Astrocyte of the cerebellum (primary cell): Measurements from ENCODE around the gene TMEM59.
"Not testable (repeated sequence)": the region's sequence is repeated elsewhere in the genome, so short reads cannot be mapped to it uniquely, and the experiment has no call there.

Source experiments
- DNase-seq: peaks from one replicate; pipeline ENCODE4 v3.0.0-alpha.2; 2011; ENCODE audit warnings: low read depth
- H3K4me3 ChIP-seq: 2 replicates; pipeline ENCODE4 v1.5.1; 2011; ENCODE audit warnings: mild to moderate bottlenecking, low read depth, low read length, moderate library complexity
- in situ Hi-C: cut with HindIII; loops from 2 replicates; pipeline ENCODE4 v1.10.0; 2017; ENCODE audit warnings: low sequenced_read_pairs
- TF ChIP-seq, protein P1 (sequence below): IDR thresholded peaks from 2 replicates; pipeline ENCODE4 v1.5.1; 2012; ENCODE audit warnings: low read length, low read depth, moderate library complexity, mild to moderate bottlenecking; ENCODE audit errors: missing control alignments

Gene TMEM59

DNA sequence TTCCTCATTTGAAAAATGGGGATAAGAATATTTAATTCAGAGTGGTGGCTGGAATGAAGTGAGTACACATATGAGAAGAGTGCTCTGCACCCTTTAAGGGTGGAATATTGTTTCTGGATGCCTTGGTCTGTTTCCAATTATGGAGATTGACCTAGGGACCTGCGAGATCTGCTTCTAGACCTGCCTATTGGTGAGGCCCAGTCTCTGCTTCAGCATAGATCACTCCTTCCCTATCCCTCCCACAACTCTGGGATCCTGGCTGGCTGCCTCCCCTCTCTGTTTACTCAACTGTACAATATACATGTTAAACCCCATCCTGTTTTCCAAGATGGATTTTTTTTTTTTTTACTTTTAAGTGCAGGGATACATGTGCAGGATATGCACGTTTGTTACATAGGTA lies 28.6 kb downstream of the TMEM59 start:
- TF ChIP-seq, protein P1, sequence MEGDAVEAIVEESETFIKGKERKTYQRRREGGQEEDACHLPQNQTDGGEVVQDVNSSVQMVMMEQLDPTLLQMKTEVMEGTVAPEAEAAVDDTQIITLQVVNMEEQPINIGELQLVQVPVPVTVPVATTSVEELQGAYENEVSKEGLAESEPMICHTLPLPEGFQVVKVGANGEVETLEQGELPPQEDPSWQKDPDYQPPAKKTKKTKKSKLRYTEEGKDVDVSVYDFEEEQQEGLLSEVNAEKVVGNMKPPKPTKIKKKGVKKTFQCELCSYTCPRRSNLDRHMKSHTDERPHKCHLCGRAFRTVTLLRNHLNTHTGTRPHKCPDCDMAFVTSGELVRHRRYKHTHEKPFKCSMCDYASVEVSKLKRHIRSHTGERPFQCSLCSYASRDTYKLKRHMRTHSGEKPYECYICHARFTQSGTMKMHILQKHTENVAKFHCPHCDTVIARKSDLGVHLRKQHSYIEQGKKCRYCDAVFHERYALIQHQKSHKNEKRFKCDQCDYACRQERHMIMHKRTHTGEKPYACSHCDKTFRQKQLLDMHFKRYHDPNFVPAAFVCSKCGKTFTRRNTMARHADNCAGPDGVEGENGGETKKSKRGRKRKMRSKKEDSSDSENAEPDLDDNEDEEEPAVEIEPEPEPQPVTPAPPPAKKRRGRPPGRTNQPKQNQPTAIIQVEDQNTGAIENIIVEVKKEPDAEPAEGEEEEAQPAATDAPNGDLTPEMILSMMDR: no peak
- no peak overlapping the region for H3K4me3 ChIP-seq
- in situ Hi-C loops: no loop called here
- DNase-seq: no peak

DNA sequence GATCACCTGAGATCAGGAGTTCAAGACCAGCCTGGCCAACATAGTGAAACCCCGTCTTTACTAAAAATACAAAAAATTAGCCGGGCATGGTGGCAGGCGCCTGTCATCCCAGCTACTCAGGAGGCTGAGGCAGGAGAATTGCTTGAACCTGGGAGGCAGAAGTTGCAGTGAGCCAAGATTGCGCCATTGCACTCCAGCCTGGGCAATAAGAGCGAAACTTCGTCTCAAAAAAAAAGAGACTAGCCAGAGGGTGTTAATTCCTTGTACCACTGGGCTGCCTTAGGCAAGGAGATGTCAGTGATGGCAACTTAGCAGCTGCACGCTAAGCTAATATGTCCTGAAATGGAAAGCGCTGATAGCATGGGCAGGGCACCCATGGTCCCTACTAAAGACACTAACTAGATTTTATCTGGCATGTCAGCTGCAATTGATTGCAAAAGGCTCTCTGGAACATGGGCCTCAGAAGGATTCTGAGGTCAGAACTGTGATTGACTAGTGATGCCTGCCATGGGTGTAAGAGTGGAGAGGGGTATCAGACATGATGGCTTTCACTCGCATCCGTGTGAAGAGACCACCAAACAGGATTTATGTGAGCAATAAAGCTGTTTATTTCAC lies 33.3 kb downstream of the TMEM59 start:
- DNase-seq, in situ Hi-C loops: not testable (repeated sequence)

DNA sequence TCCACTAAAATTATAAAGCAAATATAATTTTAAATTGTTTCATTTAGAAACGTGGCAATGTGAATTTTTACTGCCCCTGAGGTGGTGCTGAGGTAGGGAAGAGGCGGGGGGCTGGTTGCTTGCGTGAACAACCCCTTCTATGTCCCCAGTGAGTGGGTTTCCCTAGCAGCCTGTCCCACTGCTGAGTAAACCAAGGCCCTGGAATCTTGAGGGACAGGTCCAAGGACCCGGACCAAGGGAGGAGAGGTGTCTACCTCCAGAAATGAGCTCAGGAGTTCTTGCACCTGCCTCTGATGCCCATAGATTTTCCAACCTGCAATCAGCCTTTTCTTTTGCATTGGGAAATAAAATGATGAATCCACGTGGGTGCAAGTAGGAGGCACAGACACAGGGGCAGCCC lies 34.4 kb downstream of the TMEM59 start:
- TF ChIP-seq, protein P1: no peak
- in situ Hi-C loops: no loop called here
- DNase-seq: no peak
- H3K4me3 ChIP-seq: no peak overlapping the region

More for the DNA sequence above, 33.3 kb downstream of the TMEM59 start:
- H3K4me3 ChIP-seq: not testable (repeated sequence)

DNA sequence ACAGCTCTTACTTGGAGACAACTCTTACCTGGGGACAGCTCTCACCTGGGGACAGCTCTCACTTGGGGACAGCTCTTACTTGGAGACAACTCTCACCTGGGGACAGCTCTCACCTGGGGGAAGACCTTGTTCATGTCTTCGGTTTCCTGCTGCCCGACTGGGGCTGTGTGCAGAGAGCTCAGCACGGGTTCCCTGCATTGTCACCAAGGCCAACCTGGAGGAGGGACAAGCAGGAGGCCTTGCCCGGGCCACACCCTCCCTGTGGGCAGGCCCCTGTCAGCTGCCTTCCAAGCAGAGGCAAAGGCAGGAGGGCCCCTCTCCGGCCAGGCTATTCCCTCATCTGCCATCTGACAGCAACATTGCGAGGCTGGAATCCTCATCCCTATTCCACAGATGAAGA lies 35.0 kb downstream of the TMEM59 start, which contains the start of gene LDLRAD1:
LDLRAD1 (minus strand) TSS at position 208 of the 400 bp plus-strand sequence; CDS start at position 134, 74 bp downstream.
- in situ Hi-C loops: no loop called here
- TF ChIP-seq, protein P1: no peak
- no peak for DNase-seq
- no peak within 1 kb of the TSS for H3K4me3 ChIP-seq

DNA sequence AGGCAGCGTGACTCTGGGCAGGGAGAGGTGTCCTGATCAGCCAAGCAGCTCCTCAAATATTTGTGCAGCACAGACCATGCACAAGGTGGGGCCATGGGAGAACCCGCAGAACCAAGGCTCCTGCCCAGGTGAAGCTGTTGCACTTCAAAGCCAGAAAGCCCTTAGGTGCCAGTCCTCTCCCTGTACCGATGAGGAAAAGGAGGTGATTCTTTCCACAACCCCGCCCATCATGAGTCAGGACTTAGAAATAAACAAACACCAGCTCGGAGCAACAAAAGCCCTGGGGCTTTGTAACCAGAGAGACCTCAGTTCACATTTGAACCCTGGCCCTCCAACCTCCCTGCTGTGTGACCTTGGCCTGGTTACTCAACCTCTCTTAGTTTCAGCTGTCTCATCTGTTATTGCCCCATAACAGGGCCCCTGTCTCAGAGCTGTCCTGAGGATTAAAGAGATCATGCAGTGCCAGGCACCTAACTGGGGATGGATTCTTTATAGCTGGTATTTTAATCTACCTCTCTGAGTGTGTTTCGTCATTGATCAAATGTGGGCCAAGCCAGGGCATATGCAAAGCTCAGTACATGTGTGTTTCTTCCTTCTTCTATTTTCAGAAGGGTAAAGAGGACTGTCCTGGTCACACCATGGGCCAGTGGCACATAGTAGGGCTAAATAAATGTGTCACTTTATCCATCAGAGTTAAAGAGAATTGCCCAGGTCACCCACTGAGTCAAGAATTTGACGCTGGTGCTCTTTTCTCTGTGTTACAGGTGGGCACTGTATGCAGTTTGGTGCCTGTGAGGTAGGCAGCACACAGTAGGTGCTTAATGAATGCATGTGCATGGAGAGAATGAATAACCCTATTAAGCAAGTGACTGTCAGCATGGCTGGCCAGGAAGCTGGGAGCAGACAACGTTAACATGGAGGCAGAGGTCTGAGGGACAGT lies 36.4 kb downstream of the TMEM59 start:
- in situ Hi-C loops: no loop called here
- TF ChIP-seq, protein P1: no peak
- DNase-seq: no peak
- no peak overlapping the region for H3K4me3 ChIP-seq

DNA sequence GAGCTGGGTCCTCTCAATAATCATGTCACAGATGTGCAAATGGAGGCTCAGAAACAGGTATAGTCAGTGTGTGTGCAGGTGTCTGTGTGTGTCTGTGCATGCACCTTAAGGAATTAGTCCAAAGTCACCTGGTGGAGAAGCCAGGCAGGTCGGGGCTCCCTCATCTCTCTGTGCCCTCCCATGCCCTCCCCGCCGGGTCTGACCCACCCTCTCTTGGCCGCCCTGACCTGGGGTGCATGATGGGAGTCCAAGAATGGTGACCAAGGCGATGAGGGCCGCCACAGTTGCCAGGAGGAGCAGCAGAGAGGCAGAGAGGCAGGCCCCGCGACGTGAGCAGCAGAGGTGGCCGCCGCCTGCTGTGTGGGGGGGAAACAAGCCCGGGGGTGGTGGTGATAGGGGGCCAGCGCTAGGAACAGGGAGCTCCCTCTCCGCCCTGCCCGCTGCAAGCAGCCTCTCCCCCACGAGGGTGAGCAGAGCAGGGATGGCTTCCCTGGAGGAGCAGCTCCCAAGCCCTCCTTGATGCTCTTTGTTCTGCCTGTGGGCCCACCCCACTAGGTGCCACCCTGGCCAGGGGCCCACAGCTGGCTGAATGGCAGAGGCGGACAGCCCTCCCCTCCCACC lies 38.9 kb downstream of the TMEM59 start:
- TF ChIP-seq, protein P1: no peak
- DNase-seq: no peak
- H3K4me3 ChIP-seq: no peak overlapping the region
- in situ Hi-C loops: no loop called here
